ENCODE measurements around the gene FHL3. TPM values are rescaled to one million over a fixed set of nuclear protein-coding genes. Genes with fewer than 3 reads are reported as not detected.

The FHL3 gene
- total RNA-seq, 1 donor from 2014 or later: 25.4 TPM

GRCh38 chr1:37951783-37952624 lies 53.3 kb downstream of the FHL3 start:
- ATAC-seq (ENCODE audit: poor library complexity): no peak
- intact Hi-C loops (cut with DNase I): no loop called here
- no peak for DNase-seq

- intact Hi-C loops (cut with DNase I): no loop called here
- DNase-seq (no peak), ATAC-seq (ENCODE audit: poor library complexity) (no peak)
These were observed 54.1 kb downstream of the FHL3 start for GRCh38 chr1:37951041-37951782.

- DNase-seq (no peak), ATAC-seq (ENCODE audit: poor library complexity) (no peak)
- intact Hi-C loops (cut with DNase I): no loop called here
These were observed 55.7 kb downstream of the FHL3 start for GRCh38 chr1:37949524-37950152.

- no peak for DNase-seq
- intact Hi-C loops (cut with DNase I): no loop called here
These were observed 56.5 kb downstream of the FHL3 start for GRCh38 chr1:37948841-37949240.

GRCh38 chr1:37948166-37948565 lies 57.1 kb downstream of the FHL3 start:
- ATAC-seq (ENCODE audit: poor library complexity) (no peak), DNase-seq (no peak)
- intact Hi-C loops (cut with DNase I): no loop called here

More at GRCh38 chr1:37948841-37949240, 56.5 kb downstream of the FHL3 start:
- ATAC-seq (ENCODE audit: poor library complexity): no peak

- intact Hi-C loops (cut with DNase I): no loop called here
- ATAC-seq (ENCODE audit: poor library complexity) (no peak), DNase-seq (no peak)
These were observed 58.0 kb downstream of the FHL3 start for GRCh38 chr1:37947364-37947763.

Other genes starting within 250 kb of the FHL3 start
- 0.13 TPM for gene EPHA10, start 240.4 kb downstream of the FHL3 start, total RNA-seq
- 0.91 TPM for gene MANEAL, start 211.7 kb downstream of the FHL3 start, total RNA-seq
- gene C1orf122, start 197.7 kb downstream of the FHL3 start, total RNA-seq: 52.2 TPM
- gene YRDC, start 197.3 kb downstream of the FHL3 start, total RNA-seq: 4.5 TPM
- gene MTF1, start 145.9 kb downstream of the FHL3 start, total RNA-seq: 12.5 TPM
- 8.7 TPM for gene INPP5B, start 58.5 kb downstream of the FHL3 start, total RNA-seq
- gene SF3A3, start 15.5 kb downstream of the FHL3 start, total RNA-seq: 23.5 TPM
- 46.5 TPM for gene UTP11, start 7.2 kb upstream of the FHL3 start, total RNA-seq
- 0.16 TPM for gene POU3F1, start 41.3 kb upstream of the FHL3 start, total RNA-seq